WTC11 (cell line): ENCODE data around the gene FLT4. TPM values are rescaled to one million over a fixed set of nuclear protein-coding genes. Genes with fewer than 3 reads are reported as not detected.

Experiments used
- ATAC-seq: fragments of 200-7000 bp; cut with Tn5 transposase; 2 replicates; pipeline ENCODE4 v1.10.0; 2021; ENCODE audit warnings: mild to moderate bottlenecking, moderate library complexity
- CTCF ChIA-PET: fragments of 300-600 bp; sonication (Branson Sonifier 250); formaldehyde crosslinking; loops from one replicate; lab custom pipeline; 2021; ENCODE audit warnings: antibody characterized with exemption; lab: Charles Lee
- POLR2A ChIA-PET: fragments of 350-600 bp; sonication (Branson Sonifier 250); formaldehyde crosslinking; loops from one replicate; lab custom pipeline; 2021; ENCODE audit warnings: antibody characterized with exemption; lab: Charles Lee
- DNase-seq: peaks from one replicate; pipeline ENCODE4 v3.0.0; 2021; ENCODE audit warnings: low spot score
- H3K27ac Mint-ChIP-seq: 2 replicates; pipeline ENCODE4 v1.8.0; 2021; ENCODE audit warnings: mixed read lengths
- H3K27me3 Mint-ChIP-seq: 2 replicates; pipeline ENCODE4 v1.8.0; 2021; ENCODE audit warnings: low read depth, mild to moderate bottlenecking, moderate library complexity, mixed read lengths
- H3K36me3 Mint-ChIP-seq: 2 replicates; pipeline ENCODE4 v1.8.0; 2021; ENCODE audit warnings: mixed read lengths
- H3K4me1 Mint-ChIP-seq: 2 replicates; pipeline ENCODE4 v1.8.0; 2022; ENCODE audit warnings: mixed read lengths
- H3K4me3 Mint-ChIP-seq: 2 replicates; pipeline ENCODE4 v1.8.0; 2021; ENCODE audit warnings: mild to moderate bottlenecking, moderate library complexity, mixed read lengths
- H3K9me3 Mint-ChIP-seq: 2 replicates; pipeline ENCODE4 v1.8.0; 2021; ENCODE audit warnings: mixed read lengths
- AR ChIP-seq: fragments of 250-450 bp; sonication (Bioruptor Pico); IDR thresholded peaks from 2 replicates; pipeline ENCODE4 v1.9.0; 2021; ENCODE audit warnings: mild to moderate bottlenecking
- ATF1 ChIP-seq: sonication (generic); formaldehyde crosslinking; IDR thresholded peaks from 2 replicates; pipeline ENCODE4 v1.8.1; 2023; ENCODE audit warnings: mild to moderate bottlenecking, moderate library complexity, missing genetic modification reagents
- CDX4 ChIP-seq: fragments of 250-450 bp; sonication (Bioruptor Pico); IDR thresholded peaks from 2 replicates; pipeline ENCODE4 v1.9.0; 2021; ENCODE audit warnings: moderate library complexity, mild to moderate bottlenecking, inconsistent platforms, borderline replicate concordance
- E2F5 ChIP-seq: sonication (generic); formaldehyde crosslinking; IDR thresholded peaks from 2 replicates; pipeline ENCODE4 v1.8.1; 2022; ENCODE audit warnings: mild to moderate bottlenecking, moderate library complexity, missing genetic modification reagents
- ERG ChIP-seq: fragments of 250-450 bp; sonication (Bioruptor Pico); IDR thresholded peaks from 2 replicates; pipeline ENCODE4 v1.8.0; 2021; ENCODE audit warnings: mild to moderate bottlenecking
- ETV6 ChIP-seq: sonication (generic); formaldehyde crosslinking; IDR thresholded peaks from 2 replicates; pipeline ENCODE4 v1.8.1; 2022; ENCODE audit warnings: mild to moderate bottlenecking, missing genetic modification reagents
- FOXJ3 ChIP-seq: sonication (generic); formaldehyde crosslinking; IDR thresholded peaks from 2 replicates; pipeline ENCODE4 v1.9.0; 2021; ENCODE audit warnings: missing genetic modification reagents, mild to moderate bottlenecking, borderline replicate concordance
- FOXP1 ChIP-seq: sonication (generic); formaldehyde crosslinking; IDR thresholded peaks from 2 replicates; pipeline ENCODE4 v1.8.0; 2022; ENCODE audit warnings: missing genetic modification reagents, mild to moderate bottlenecking, moderate library complexity, borderline replicate concordance
- FOXP4 ChIP-seq: sonication (generic); formaldehyde crosslinking; IDR thresholded peaks from 2 replicates; pipeline ENCODE4 v1.8.0; 2022; ENCODE audit warnings: mild to moderate bottlenecking, missing genetic modification reagents
- HMGA2 ChIP-seq: fragments of 250-450 bp; sonication (Bioruptor Pico); IDR thresholded peaks from 2 replicates; pipeline ENCODE4 v1.4.0; 2021; ENCODE audit warnings: mild to moderate bottlenecking, moderate library complexity
- IRF2 ChIP-seq: sonication (generic); formaldehyde crosslinking; IDR thresholded peaks from 2 replicates; pipeline ENCODE4 v1.8.0; 2022; ENCODE audit warnings: low read depth, missing genetic modification reagents, borderline replicate concordance
- JAZF1 ChIP-seq: fragments of 250-450 bp; sonication (Bioruptor Pico); IDR thresholded peaks from 2 replicates; pipeline ENCODE4 v1.9.0; 2021; ENCODE audit warnings: moderate library complexity, mild to moderate bottlenecking, inconsistent platforms
- MAX ChIP-seq: sonication (generic); formaldehyde crosslinking; IDR thresholded peaks from 2 replicates; pipeline ENCODE4 v1.8.0; 2022; ENCODE audit warnings: mild to moderate bottlenecking, missing genetic modification reagents
- SP1 ChIP-seq: sonication (generic); formaldehyde crosslinking; conservative IDR thresholded peaks from 2 replicates; pipeline ENCODE4 v1.8.1; 2022; ENCODE audit warnings: missing genetic modification reagents
- TP53 ChIP-seq: sonication (generic); formaldehyde crosslinking; IDR thresholded peaks from 2 replicates; pipeline ENCODE4 v1.8.1; 2023; ENCODE audit warnings: mild to moderate bottlenecking, missing genetic modification reagents
- USF1 ChIP-seq: sonication (generic); formaldehyde crosslinking; IDR thresholded peaks from 2 replicates; pipeline ENCODE4 v1.8.0; 2022; ENCODE audit warnings: mild to moderate bottlenecking, missing genetic modification reagents
- ZNF219 ChIP-seq: sonication (generic); formaldehyde crosslinking; IDR thresholded peaks from 2 replicates; pipeline ENCODE4 v1.8.0; 2023; ENCODE audit warnings: missing genetic modification reagents, mild to moderate bottlenecking, borderline replicate concordance
- ZNF423 ChIP-seq: fragments of 250-450 bp; sonication (Bioruptor Pico); IDR thresholded peaks from 2 replicates; pipeline ENCODE4 v2.1.2; 2022; ENCODE audit warnings: mild to moderate bottlenecking, moderate library complexity
- total RNA-seq: library from RNA; stranded (reverse); gene quantifications from 3 replicates; pipeline ENCODE4 v1.2.3, GENCODE V29; 2021

FLT4 gene
- total RNA-seq, 1 experiment from 2014 or later = 12.4 TPM

GRCh38 chr5:180599981-180600553 lies 49.3 kb downstream of the FLT4 start:
- ATAC-seq (no peak), DNase-seq (peak; percentile 7)
- H3K9me3 Mint-ChIP-seq = no peaks in the 10 kb centered on the region
- no peaks in the 10 kb centered on the region for H3K36me3 Mint-ChIP-seq
- no peaks in the 10 kb centered on the region for H3K4me1 Mint-ChIP-seq
- TF ChIP-seq ETV6 (CRISPR knock-in tag) (no peak), FOXP4 (CRISPR knock-in tag) (no peak), CDX4 (CRISPR knock-in tag) (no peak), IRF2 (no peak), HMGA2 (CRISPR knock-in tag) (no peak), TP53 (CRISPR knock-in tag) (no peak), SP1 (CRISPR knock-in tag) (no peak), ERG (CRISPR knock-in tag) (no peak), ATF1 (CRISPR knock-in tag) (no peak)
- no peaks in the 10 kb centered on the region for H3K27me3 Mint-ChIP-seq
- POLR2A ChIA-PET = interaction anchor here (0.7 kb wide), 1 partner anchor 55 kb away, joined by 3 read pairs; no protein-coding TSS in a partner anchor
- H3K4me3 Mint-ChIP-seq = no peak overlapping the region
- no peak overlapping the region for H3K27ac Mint-ChIP-seq
- CTCF ChIA-PET = interaction anchor here (1.6 kb wide), 1 partner anchor 19 kb away, joined by 6 read pairs; no protein-coding TSS in a partner anchor

- H3K9me3 Mint-ChIP-seq = no peaks in the 10 kb centered on the region
- H3K27ac Mint-ChIP-seq = no peak overlapping the region
- CTCF ChIA-PET = interaction anchor here (1.6 kb wide), 1 partner anchor 19 kb away, joined by 6 read pairs; no protein-coding TSS in a partner anchor
- no peaks in the 10 kb centered on the region for H3K4me1 Mint-ChIP-seq
- no peak for ATAC-seq
- H3K36me3 Mint-ChIP-seq = no peaks in the 10 kb centered on the region
- H3K27me3 Mint-ChIP-seq = no peaks in the 10 kb centered on the region
- no peak overlapping the region for H3K4me3 Mint-ChIP-seq
- DNase-seq = peak; percentile 5
- POLR2A ChIA-PET = interaction anchor here (0.7 kb wide), 1 partner anchor 55 kb away, joined by 3 read pairs; no protein-coding TSS in a partner anchor
- no peak for TF ChIP-seq JAZF1
- TF ChIP-seq FOXP4 (CRISPR knock-in tag) = no peak
- no peak for TF ChIP-seq AR
- TF ChIP-seq FOXP1 (CRISPR knock-in tag) = no peak
- no peak for TF ChIP-seq USF1 (CRISPR knock-in tag)
- no peak for TF ChIP-seq ERG (CRISPR knock-in tag)
- no peak for TF ChIP-seq ATF1 (CRISPR knock-in tag)
- TF ChIP-seq MAX (CRISPR knock-in tag) = no peak
- TF ChIP-seq ZNF423 (CRISPR knock-in tag) = no peak
- TF ChIP-seq ZNF219 (CRISPR knock-in tag) = no peak
- TF ChIP-seq FOXJ3 (CRISPR knock-in tag) = no peak
- TF ChIP-seq E2F5 (CRISPR knock-in tag) = no peak
These were observed 49.8 kb downstream of the FLT4 start for GRCh38 chr5:180599590-180599914.
